MCF 10A (cell line): ENCODE measurements around the gene FMOD. TPM values are rescaled to one million over a fixed set of nuclear protein-coding genes. Genes with fewer than 3 reads are reported as not detected.
"Not testable (repeated sequence)": the region's sequence is repeated elsewhere in the genome, so short reads cannot be mapped to it uniquely, and the experiment has no call there.

Experiments
- BruUV-seq: library from RNA; stranded (reverse); fragments of 400-500 nt; replicated peaks from 2 replicates; lab custom pipeline; 2021; lab: Mats Ljungman, UMichigan
- CTCF ChIA-PET: fragments of 300-600 bp; sonication (Branson Sonifier 250); formaldehyde crosslinking; extraction: SDS; loops from one replicate; lab custom pipeline; 2021; ENCODE audit warnings: antibody characterized with exemption, inconsistent platforms; lab: Yijun Ruan, JAX
- POLR2A ChIA-PET: fragments of 300-600, 350-650 bp; sonication (Branson Sonifier 250); formaldehyde crosslinking; extraction: SDS; loops from one replicate; lab custom pipeline; 2020; ENCODE audit warnings: antibody characterized with exemption, inconsistent platforms; lab: Yijun Ruan, JAX
- DNase-seq: peaks from one replicate; pipeline ENCODE4 v3.0.0-alpha.2; 2018; ENCODE audit not compliant: unreplicated experiment
- H3K27ac Mint-ChIP-seq: one replicate; pipeline ENCODE4 v1.8.0; 2022; ENCODE audit warnings: mild to moderate bottlenecking, low read depth, mixed read lengths; ENCODE audit not compliant: unreplicated experiment
- H3K27me3 Mint-ChIP-seq: one replicate; pipeline ENCODE4 v1.8.0; 2022; ENCODE audit warnings: mixed read lengths; ENCODE audit not compliant: insufficient read depth, unreplicated experiment
- H3K36me3 Mint-ChIP-seq: one replicate; pipeline ENCODE4 v1.8.0; 2022; ENCODE audit warnings: mild to moderate bottlenecking, moderate library complexity, mixed read lengths; ENCODE audit not compliant: insufficient read depth, unreplicated experiment
- H3K4me1 Mint-ChIP-seq: one replicate; pipeline ENCODE4 v1.8.0; 2022; ENCODE audit warnings: mixed read lengths; ENCODE audit not compliant: insufficient read depth, unreplicated experiment
- H3K4me3 Mint-ChIP-seq: one replicate; pipeline ENCODE4 v1.8.0; 2022; ENCODE audit warnings: mild to moderate bottlenecking, moderate library complexity, mixed read lengths; ENCODE audit not compliant: unreplicated experiment
- H3K9me3 Mint-ChIP-seq: one replicate; pipeline ENCODE4 v1.8.0; 2022; ENCODE audit warnings: mixed read lengths; ENCODE audit not compliant: unreplicated experiment
- CTCF ChIP-seq: fragments of 200-600 bp; IDR thresholded peaks from one replicate; pipeline ENCODE4 v1.8.0; 2022; ENCODE audit warnings: antibody characterized with exemption, mild to moderate bottlenecking; ENCODE audit not compliant: unreplicated experiment
- intact Hi-C: fragments of 100-400 bp; cut with micrococcal nuclease; formaldehyde crosslinking; loops from 2 replicates; pipeline ENCODE4 v1.14.1; 2022
- total RNA-seq: library from RNA; stranded (reverse); gene quantifications from 2 replicates; pipeline ENCODE4 v1.2.3, GENCODE V29; 2022

Gene FMOD
- total RNA-seq, 1 experiment from 2014 or later = not detected

GRCh38 chr1:203302456-203302855, 48.5 kb downstream of the FMOD start:
- Mint-ChIP-seq H3K27me3 (peaks cover 10% of the 10 kb centered on the region), H3K4me1 (peaks cover 24% of the 10 kb centered on the region), H3K27ac (no peak overlapping the region), H3K9me3 (no peaks in the 10 kb centered on the region), H3K36me3 (peaks cover 19% of the 10 kb centered on the region), H3K4me3 (no peak overlapping the region)
- TF ChIP-seq CTCF = no peak
- intact Hi-C loops = no loop called here
- ChIA-PET CTCF (interaction anchor here (0.6 to 1.3 kb wide), 3 partner anchors 11 to 159 kb away, joined by 3 read pairs; no protein-coding TSS in a partner anchor), POLR2A (interaction anchor here (0.6 kb wide), 1 partner anchor 255 kb away, joined by 3 read pairs; no protein-coding TSS in a partner anchor)
- BruUV-seq = no TSS peak
- DNase-seq = no peak

- intact Hi-C loops = no loop called here
- BruUV-seq = no TSS peak
- Mint-ChIP-seq H3K9me3 (no peaks in the 10 kb centered on the region), H3K27ac (no peak overlapping the region), H3K4me3 (no peak overlapping the region), H3K36me3 (peaks cover 7% of the 10 kb centered on the region), H3K27me3 (peaks cover 10% of the 10 kb centered on the region), H3K4me1 (peaks cover 13% of the 10 kb centered on the region)
- ChIA-PET POLR2A (interaction anchor here (1.4 kb wide), 1 partner anchor 13 kb away, joined by 3 read pairs; no protein-coding TSS in a partner anchor), CTCF (interaction anchor here (0.6 to 3.8 kb wide), 4 partner anchors 10 to 823 kb away, joined by 3 to 23 read pairs (median 3); no protein-coding TSS in a partner anchor)
- TF ChIP-seq CTCF = no peak
- no peak for DNase-seq
These were observed 49.6 kb downstream of the FMOD start for GRCh38 chr1:203301331-203301668.

DNA sequence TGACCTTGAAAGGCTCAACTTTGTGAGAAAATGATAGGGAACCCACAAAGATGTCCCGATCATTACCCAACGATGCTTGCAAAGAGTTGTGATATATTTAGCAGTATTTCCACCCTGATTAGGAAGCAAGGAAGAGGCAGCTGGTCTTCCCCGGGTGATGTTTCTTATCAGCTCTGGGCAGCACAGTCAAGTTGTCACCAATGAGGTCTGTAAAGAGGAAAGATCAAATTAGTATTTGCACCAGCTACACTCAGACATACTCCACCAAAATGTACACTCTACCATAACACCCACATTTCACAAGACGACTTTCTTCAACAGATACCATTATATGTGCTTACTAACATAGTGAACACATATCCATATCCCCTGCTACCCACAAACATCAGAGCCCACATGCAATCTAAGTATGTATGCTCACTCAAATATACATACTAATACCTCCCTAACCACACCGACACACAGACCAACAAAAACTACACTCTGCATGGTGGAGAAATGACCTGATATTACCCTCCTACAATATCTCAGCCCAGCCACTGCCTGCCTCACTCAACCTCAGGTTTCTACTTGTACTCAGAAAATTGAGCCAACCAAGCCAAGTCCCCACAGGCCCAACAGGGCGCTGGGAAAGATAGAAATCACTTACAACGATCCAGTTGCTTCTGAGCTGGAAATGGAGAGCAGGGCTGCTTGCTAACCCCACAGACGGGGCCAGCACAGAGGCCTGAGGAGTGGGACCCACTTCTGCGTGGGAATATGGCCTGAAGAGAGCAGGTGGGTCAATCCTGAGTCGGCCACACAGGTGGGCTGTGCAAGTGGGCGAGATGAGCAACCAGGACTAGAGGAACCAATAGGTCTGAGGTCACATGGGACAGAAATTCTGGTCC, 50.2 kb downstream of the FMOD start:
- H3K9me3 Mint-ChIP-seq = no peaks in the 10 kb centered on the region
- no TSS peak for BruUV-seq
- H3K27me3 Mint-ChIP-seq = peaks cover 10% of the 10 kb centered on the region

DNA sequence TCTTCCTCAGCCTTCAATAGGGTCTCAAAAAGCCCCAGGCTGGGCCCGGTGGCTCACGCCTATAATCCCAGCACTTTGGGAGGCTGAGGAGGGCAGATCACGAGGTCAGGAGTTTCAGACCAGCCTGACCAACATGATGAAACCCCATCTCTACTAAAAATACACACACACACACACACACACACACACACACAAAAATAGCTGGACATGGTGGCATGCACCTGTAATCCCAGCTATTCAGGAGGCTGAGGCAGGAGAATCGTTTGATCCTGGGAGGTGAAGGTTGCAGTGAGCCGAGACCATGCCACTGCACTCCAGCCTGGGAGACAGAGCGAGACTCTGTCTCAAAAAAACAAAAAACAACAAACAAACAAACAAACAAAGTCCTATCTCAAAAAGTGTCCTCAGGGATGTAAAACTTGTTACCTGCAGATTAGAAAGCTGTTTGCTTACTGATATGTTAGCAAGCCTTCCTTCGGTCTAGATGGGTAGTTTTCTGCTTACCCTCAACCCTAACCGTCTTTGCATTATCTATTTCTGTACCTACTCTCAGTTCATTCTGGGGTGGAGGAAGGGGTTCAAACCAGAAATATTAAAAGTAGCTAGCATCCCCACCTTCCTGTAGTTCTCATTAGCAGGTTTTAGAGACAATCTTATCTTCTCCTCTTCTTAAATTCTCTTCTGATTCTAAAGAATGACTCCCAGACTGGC, 51.0 kb downstream of the FMOD start:
- DNase-seq, H3K9me3 Mint-ChIP-seq, BruUV-seq, H3K27ac Mint-ChIP-seq, H3K4me3 Mint-ChIP-seq, intact Hi-C loops, H3K36me3 Mint-ChIP-seq, H3K27me3 Mint-ChIP-seq: not testable (repeated sequence)
- H3K4me1 Mint-ChIP-seq = peaks cover 13% of the 10 kb centered on the region
- POLR2A ChIA-PET = interaction anchor here (0.8 to 2.2 kb wide), 3 partner anchors 11 to 201 kb away, joined by 3 to 11 read pairs (median 3); no protein-coding TSS in a partner anchor
- CTCF ChIA-PET = interaction anchor here (0.6 to 3.8 kb wide), 8 partner anchors 9 to 204 kb away, joined by 3 to 23 read pairs (median 4); no protein-coding TSS in a partner anchor

More for the DNA sequence above, 50.2 kb downstream of the FMOD start:
- intact Hi-C loops = no loop called here
- DNase-seq = no peak
- H3K27ac Mint-ChIP-seq = no peak overlapping the region
- TF ChIP-seq CTCF = no peak
- POLR2A ChIA-PET = interaction anchor here (1.4 kb wide), 1 partner anchor 12 kb away, joined by 3 read pairs; no protein-coding TSS in a partner anchor
- peaks cover 13% of the 10 kb centered on the region for H3K4me1 Mint-ChIP-seq
- CTCF ChIA-PET = interaction anchor here (0.6 to 3.8 kb wide), 7 partner anchors 12 to 350 kb away, joined by 3 to 23 read pairs (median 4); no protein-coding TSS in a partner anchor
- peaks cover under 1% of the 10 kb centered on the region for H3K36me3 Mint-ChIP-seq
- H3K4me3 Mint-ChIP-seq = no peak overlapping the region
